Sigmoid colon (tissue), 4 donors: ENCODE results near the gene ZNF692.

Experiments
- CTCF ChIP-seq, 4 experiments: fragments of 450-650 bp in 3 of 4; fragments of 200-600 bp in 1 of 4; IDR thresholded peaks; one replicate each; pipeline ENCODE4 v1.5.1; 2016 to 2019; ENCODE audit warnings: antibody characterized with exemption in 4 of 4, mild to moderate bottlenecking in 3 of 4, moderate library complexity in 2 of 4
- EP300 ChIP-seq, 4 donors: sonication (generic); formaldehyde crosslinking; IDR thresholded peaks; one replicate each; pipeline ENCODE4 v1.6.1; 2017; ENCODE audit warnings: antibody characterized with exemption in 4 of 4
- POLR2A ChIP-seq, 2 donors: fragments of 450-650 bp; IDR thresholded peaks; one replicate each; pipeline ENCODE4 v1.6.1; 2016; ENCODE audit warnings: antibody characterized with exemption in 2 of 2, mild to moderate bottlenecking in 2 of 2, moderate library complexity in 2 of 2
- POLR2AphosphoS5 ChIP-seq, 4 donors: sonication (generic); formaldehyde crosslinking; IDR thresholded peaks; one replicate each; pipeline ENCODE4 v1.6.1; 2017; ENCODE audit warnings: antibody characterized with exemption in 4 of 4

GRCh38 chr1:248816042-248816851 lies 42.6 kb downstream of the ZNF692 start:
- TF ChIP-seq CTCF (IDR thresholded peaks at IDR 0.05) (no peak), POLR2A (IDR thresholded peaks at IDR 0.05) (no peak), EP300 (IDR thresholded peaks at IDR 0.05) (no peak), POLR2AphosphoS5 (IDR thresholded peaks at IDR 0.05) (no peak)
